ENCODE results near the gene PFKFB4.

The PFKFB4 gene

GRCh38 chr3:48569808-48570450 lies 13.3 kb upstream of the PFKFB4 start:
- no peak overlapping the region for H3K27ac ChIP-seq (ENCODE audit: extremely low read depth, low read depth, low read length)
- H3K4me1 ChIP-seq (ENCODE audit: control insufficient read depth, insufficient read depth, low read length), result no peaks in the 10 kb centered on the region
- H3K36me3 ChIP-seq (ENCODE audit: control insufficient read depth in 2 of 2, insufficient read depth in 1 of 2, low read length in 2 of 2), result no peaks in the 10 kb centered on the region
- CTCF ChIA-PET, result no interaction called here
- TF ChIP-seq ZNF18 (tag by site-specific recombination; IDR thresholded peaks at IDR 0.05), result no peak
- no peak for TF ChIP-seq ZNF112 (tag by site-specific recombination; IDR thresholded peaks at IDR 0.05)
- TF ChIP-seq ZNF585B (tag by site-specific recombination; IDR thresholded peaks at IDR 0.05), result no peak
- no peak for TF ChIP-seq SP3 (tag by site-specific recombination; IDR thresholded peaks at IDR 0.05)
- no peak for TF ChIP-seq SP7 (tag by site-specific recombination; IDR thresholded peaks at IDR 0.05)
- no peak for TF ChIP-seq ZBTB7A (tag by site-specific recombination; IDR thresholded peaks at IDR 0.05; ENCODE audit: low read depth)
- no peak for TF ChIP-seq ZSCAN18 (tag by site-specific recombination; IDR thresholded peaks at IDR 0.05)
- no peak for TF ChIP-seq ZNF449 (tag by site-specific recombination; IDR thresholded peaks at IDR 0.05)
- no peak for TF ChIP-seq BCL6B (tag by site-specific recombination; IDR thresholded peaks at IDR 0.05)
- TF ChIP-seq ZNF138 (tag by site-specific recombination; IDR thresholded peaks at IDR 0.05; ENCODE audit: borderline replicate concordance), result no peak
- no peak for TF ChIP-seq ZNF280C (tag by site-specific recombination; IDR thresholded peaks at IDR 0.05)
- TF ChIP-seq ZNF214 (tag by site-specific recombination; IDR thresholded peaks at IDR 0.05; ENCODE audit: borderline replicate concordance), result no peak
- no peak for TF ChIP-seq TRIM28 (IDR thresholded peaks at IDR 0.05; ENCODE audit: borderline replicate concordance, low read length)
- TF ChIP-seq ZNF155 (tag by site-specific recombination; IDR thresholded peaks at IDR 0.05), result no peak
- TF ChIP-seq GFI1B (tag by site-specific recombination; IDR thresholded peaks at IDR 0.05), result no peak
- no peak for TF ChIP-seq GLIS1 (tag by site-specific recombination; IDR thresholded peaks at IDR 0.05)
- no peak for TF ChIP-seq ZNF660 (tag by site-specific recombination; IDR thresholded peaks at IDR 0.05)
- TF ChIP-seq YY1 (tag by site-specific recombination; IDR thresholded peaks at IDR 0.05), result no peak
- no peak for TF ChIP-seq ZNF274 (IDR thresholded peaks at IDR 0.05; ENCODE audit: low read length)
- TF ChIP-seq ZNF274 (tag by site-specific recombination; IDR thresholded peaks at IDR 0.05; ENCODE audit: borderline replicate concordance), result no peak
- POLR2A ChIA-PET, result no interaction called here
- H3K9me3 ChIP-seq (ENCODE audit: control insufficient read depth, insufficient read depth, low read depth, low read length), result no peaks in the 10 kb centered on the region
- H3K4me3 ChIP-seq (ENCODE audit: low read depth, low read length), result no peak overlapping the region
